ENCODE results near the gene TBC1D7. TPM values are rescaled to one million over a fixed set of nuclear protein-coding genes. Genes with fewer than 3 reads are reported as not detected.

The TBC1D7 gene
- total and polyA plus RNA-seq, 2 of the 4 experiments (the other 2 are of a cell fraction): 14.3 to 22.6 TPM

GRCh38 chr6:13259393-13259792 is 68.9 kb downstream of the TBC1D7 start:
- Histone ChIP-seq H3K23ac (ENCODE audit: low read depth, low read length) (no peak overlapping the region), H2BK20ac (ENCODE audit: low read depth, low read length) (no peak overlapping the region), H3K9me1 (ENCODE audit: insufficient read depth, low read length) (no peaks in the 10 kb centered on the region; the same call in 1 of the 2 replicates), H2BK15ac (ENCODE audit: low read depth, low read length) (no peak overlapping the region), H2AK5ac (ENCODE audit: low read depth, low read length) (no peak overlapping the region), H3K36me3 (ENCODE audit: control insufficient read depth, insufficient read depth, low read length) (no peaks in the 10 kb centered on the region), H4K91ac (ENCODE audit: insufficient read depth, low read depth, low read length) (no peak overlapping the region), H3K4me2 (ENCODE audit: low read depth, low read length) (no peak overlapping the region), H3K4me1 (ENCODE audit: control insufficient read depth, insufficient read depth, low read length) (no peaks in the 10 kb centered on the region), H3K79me1 (ENCODE audit: low read depth in 1 of 2, low read length in 2 of 2) (no peaks in the 10 kb centered on the region), H3K4ac (ENCODE audit: low read depth, low read length) (no peak overlapping the region), H2BK120ac (ENCODE audit: low read depth, low read length) (no peak overlapping the region), H4K8ac (ENCODE audit: low read depth in 2 of 2, low read length in 2 of 2) (no peak overlapping the region), H3K56ac (ENCODE audit: extremely low read depth, insufficient read depth, low read length) (no peak overlapping the region), H3K9me3 (ENCODE audit: control insufficient read depth, insufficient read depth, low read length) (no peaks in the 10 kb centered on the region), H3K9ac (ENCODE audit: low read depth, low read length) (no peak overlapping the region), H3K14ac (replicated peaks; ENCODE audit: low read depth, low read length) (no peak overlapping the region), H4K20me1 (ENCODE audit: insufficient read depth, low read length) (no peaks in the 10 kb centered on the region), H2AK9ac (replicated peaks; ENCODE audit: low read depth, low read length, poor library complexity) (no peak overlapping the region), H4K5ac (ENCODE audit: low read depth, low read length) (no peak overlapping the region), H2AFZ (replicated peaks; ENCODE audit: low read length, poor library complexity) (no peak overlapping the region), H3K27ac (ENCODE audit: insufficient read depth, low read length) (no peak overlapping the region), H2BK5ac (ENCODE audit: low read depth, low read length, poor library complexity, severe bottlenecking) (no peak overlapping the region), H3K4me3 (ENCODE audit: insufficient read depth, low read depth, low read length) (no peak overlapping the region), H3K18ac (ENCODE audit: low read depth, low read length) (no peak overlapping the region), H3K27me3 (ENCODE audit: control insufficient read depth, insufficient read depth, low read length) (peaks cover 9% of the 10 kb centered on the region)
- dilution Hi-C loops (cut with HindIII; ENCODE audit: low sequenced_read_pairs, unreplicated experiment): no loop called here
- no CpG with 5 or more reads among the region's 3 CpGs for WGBS, 2 experiments (ENCODE audit: extremely low coverage in 2 of 2, insufficient read length in 1 of 2)
- TF ChIP-seq RFX5 (IDR thresholded peaks at IDR 0.05; ENCODE audit: low read depth, low read length) (no peak), NFE2L2 (IDR thresholded peaks at IDR 0.05; ENCODE audit: low read depth, low read length) (no peak), POLR2A (IDR thresholded peaks at IDR 0.05; ENCODE audit: low read depth, low read length) (no peak)
- in situ Hi-C loops (cut with MboI; ENCODE audit: low sequenced_read_pairs): no loop called here
- CTCF ChIA-PET: no interaction called here
- intact Hi-C loops (cut with micrococcal nuclease): no loop called here
- ATAC-seq (ENCODE audit: low read depth) (no peak), DNase-seq (no peak)
- no TSS peak for BruUV-seq (replicated peaks)
- POLR2A ChIA-PET (ENCODE audit: unreplicated experiment): no interaction called here
